ENCODE measurements around the gene TUBGCP5.
"Not testable (repeated sequence)": the region's sequence is repeated elsewhere in the genome, so short reads cannot be mapped to it uniquely, and the experiment has no call there.

TUBGCP5 gene

GRCh38 chr15:23039917-23040281 is 530 bp upstream of the TUBGCP5 start:
- no peak for DNase-seq

DNA sequence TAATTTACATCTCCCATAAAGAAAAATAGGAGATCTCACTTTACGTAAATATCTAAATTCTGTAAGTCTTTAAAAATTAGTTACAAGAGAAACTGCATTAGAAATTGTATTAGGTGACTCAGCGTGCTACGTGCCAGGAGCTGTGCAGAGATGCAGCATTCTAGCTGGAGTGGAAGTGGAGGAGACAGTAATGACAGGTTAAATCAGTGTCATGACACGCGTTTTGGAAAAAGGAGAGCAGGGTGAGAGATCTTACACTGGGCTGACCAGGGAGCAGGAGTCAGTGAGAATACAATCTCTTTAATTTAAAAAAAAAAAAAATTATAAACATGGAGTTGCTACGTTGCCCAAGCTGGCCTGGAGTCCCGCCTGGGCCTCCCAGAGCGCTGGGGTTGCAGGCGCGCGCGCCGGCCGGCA is 635 bp downstream of the TUBGCP5 start:
- no peak for DNase-seq

DNA sequence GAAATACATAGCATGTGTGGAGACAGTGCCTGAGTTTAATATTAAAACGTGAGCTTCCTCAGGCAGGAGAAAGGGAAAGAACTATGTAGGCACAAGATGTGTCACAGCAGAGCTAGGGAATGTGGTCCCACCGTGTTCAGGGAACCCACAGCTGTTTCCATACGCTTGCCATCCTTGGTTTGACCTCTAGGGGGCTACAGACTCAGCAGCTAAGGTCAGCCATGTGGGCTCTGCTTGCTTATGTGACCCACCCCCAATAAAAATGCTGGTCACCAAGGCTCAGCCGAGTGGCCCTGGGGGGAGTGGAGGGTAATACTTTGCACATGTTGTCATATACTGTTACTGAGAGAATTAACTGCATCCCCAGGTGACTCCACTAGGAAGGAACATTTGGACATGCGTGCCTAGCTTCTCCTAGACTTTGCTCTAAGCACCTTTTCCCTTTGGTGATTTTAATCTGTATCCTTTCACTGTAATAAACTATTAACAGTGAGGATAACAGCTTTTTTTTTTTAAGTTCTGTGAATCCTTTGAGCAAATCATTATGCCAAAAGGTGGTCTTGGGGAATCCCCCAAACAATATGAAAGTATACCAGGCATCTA is 3.3 kb downstream of the TUBGCP5 start:
- DNase-seq = no peak

DNA sequence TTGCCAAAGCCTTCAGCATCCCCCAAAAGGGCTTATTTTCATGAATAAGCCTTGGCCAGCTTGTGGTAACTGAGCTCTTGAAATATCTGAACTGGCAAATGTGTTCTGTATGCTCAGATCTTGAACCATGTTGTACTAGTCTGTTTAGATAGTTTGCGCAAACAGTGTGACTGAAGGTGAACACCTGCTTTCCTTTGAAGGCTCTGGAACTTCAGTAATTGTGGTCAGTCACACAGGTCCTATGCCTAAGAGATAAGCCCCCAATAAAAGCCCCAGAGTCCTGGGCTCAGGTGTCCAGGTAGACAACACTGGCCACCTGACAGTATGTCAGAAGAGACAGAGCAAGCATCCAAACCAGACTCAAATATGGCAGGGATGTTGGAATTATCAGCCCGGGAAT is 5.4 kb downstream of the TUBGCP5 start:
- no peak for DNase-seq

DNA sequence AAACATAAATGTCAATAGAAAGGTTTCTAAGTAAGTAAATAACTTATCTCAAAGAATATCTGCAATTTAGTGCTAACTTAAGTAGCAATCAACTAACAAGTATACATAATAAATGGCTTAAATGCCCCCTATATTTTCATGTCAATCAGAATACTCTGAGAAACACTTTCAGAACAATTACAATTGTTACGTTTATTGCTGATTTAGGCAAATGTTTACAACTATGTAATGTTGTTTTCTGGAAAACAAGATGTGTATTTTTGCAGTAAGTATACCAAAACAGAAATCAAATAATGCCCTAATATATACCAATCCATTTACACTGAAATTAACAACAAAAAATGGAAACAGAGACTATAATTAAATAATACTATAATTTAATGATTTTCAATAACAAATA is 13.2 kb downstream of the TUBGCP5 start:
- no peak for DNase-seq

DNA sequence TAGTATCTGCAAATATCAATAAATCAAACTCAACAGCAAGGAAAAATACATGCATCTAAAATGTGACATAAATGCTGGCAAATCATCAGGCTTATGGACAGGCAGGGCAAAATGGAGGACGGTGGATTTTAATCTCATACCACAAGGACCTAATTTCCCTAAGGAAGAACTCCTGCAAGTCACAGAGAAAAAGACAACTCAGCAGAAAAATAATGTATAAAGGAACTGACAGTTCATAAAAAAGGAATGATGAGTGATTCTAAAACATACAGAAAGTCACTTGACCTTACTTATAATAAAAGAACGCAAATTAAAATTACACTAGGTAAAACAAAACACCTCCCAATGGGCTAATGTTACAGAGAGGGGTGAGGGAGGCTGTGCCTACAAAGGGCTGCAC is 17.2 kb downstream of the TUBGCP5 start:
- DNase-seq = no peak

DNA sequence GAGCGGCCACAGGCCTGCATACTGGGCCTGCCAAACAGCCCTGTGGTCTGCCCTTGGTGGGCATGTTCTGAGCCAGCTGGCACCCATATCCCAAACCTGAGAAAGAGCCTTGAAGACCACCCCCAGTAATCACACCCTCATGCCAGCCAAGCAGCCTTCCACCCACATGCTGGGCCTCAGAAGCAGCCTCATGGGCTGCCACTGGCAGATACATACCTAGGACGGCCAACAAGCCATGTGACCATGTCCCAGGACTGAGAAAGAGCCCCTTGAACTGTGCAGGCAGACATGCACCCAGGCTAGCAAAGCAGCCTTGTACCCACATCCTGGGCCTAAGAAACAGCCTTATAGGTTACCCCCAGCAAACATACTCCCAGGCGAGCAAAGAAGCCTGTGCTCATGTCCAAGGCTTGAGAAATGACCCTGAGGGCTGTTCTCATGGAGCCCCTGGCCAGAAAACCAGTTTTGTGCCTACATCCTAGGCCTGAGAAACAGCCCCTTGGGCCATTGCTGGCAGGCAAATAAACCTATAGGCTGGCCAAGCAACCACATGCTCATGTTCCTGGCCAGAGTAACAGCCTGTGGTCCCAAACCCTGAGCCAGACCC is 24.9 kb downstream of the TUBGCP5 start:
- DNase-seq = no peak

GRCh38 chr15:23013681-23014080 is 25.7 kb downstream of the TUBGCP5 start:
- no peak for DNase-seq

GRCh38 chr15:23012616-23013015 is 26.8 kb downstream of the TUBGCP5 start:
- not testable (repeated sequence) for DNase-seq

GRCh38 chr15:23003736-23004135 is 35.6 kb downstream of the TUBGCP5 start:
- DNase-seq = no peak

- DNase-seq = no peak
Observed at GRCh38 chr15:23002920-23003319, 36.4 kb downstream of the TUBGCP5 start.

DNA sequence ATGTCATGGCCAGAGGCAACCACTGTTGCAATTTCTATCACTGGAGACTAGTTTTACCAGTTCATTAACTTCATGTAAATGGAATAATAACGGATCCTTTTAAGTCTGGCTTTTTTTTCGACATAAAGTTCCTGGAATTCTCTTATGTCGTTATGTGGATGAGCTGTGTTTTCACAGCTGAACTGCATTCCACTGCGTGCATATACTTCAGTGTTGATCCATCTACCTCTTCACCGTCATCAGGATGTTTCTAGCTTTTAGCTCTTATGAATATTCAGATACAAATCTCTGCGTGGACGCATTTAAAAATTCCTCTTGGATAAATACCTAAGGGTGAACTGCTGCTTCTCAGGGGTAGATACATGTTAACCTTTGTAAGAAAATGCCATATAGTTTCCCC is 43.6 kb downstream of the TUBGCP5 start:
- no peak for DNase-seq

- DNase-seq = no peak
Observed at GRCh38 chr15:22992024-22992326, 47.4 kb downstream of the TUBGCP5 start.

GRCh38 chr15:22989576-22990477 is 49.5 kb downstream of the TUBGCP5 start:
- no peak for DNase-seq

DNA sequence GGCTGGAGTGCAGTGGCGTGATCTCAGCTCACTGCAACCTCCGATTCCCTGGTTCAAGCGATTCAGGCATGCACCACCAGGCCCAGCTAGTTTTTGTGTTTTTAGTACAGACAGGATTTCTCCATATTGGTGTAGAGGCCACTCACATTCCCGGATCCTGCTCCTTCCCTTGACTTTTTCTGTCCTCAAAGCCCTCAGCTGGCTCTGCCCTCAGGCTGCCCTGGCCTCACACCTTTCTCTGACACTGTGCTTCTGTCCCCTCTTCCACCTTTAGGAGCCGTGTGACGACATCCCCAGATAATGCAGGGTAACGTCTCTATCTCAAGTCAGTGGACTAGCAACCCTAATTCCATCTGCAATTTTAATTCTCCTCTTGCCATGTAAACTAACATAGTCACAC is 50.6 kb downstream of the TUBGCP5 start:
- DNase-seq = no peak

- not testable (repeated sequence) for DNase-seq
Observed at GRCh38 chr15:22981931-22982330, 57.4 kb downstream of the TUBGCP5 start.

GRCh38 chr15:22981051-22981840 is 58.1 kb downstream of the TUBGCP5 start:
- DNase-seq = no peak

DNA sequence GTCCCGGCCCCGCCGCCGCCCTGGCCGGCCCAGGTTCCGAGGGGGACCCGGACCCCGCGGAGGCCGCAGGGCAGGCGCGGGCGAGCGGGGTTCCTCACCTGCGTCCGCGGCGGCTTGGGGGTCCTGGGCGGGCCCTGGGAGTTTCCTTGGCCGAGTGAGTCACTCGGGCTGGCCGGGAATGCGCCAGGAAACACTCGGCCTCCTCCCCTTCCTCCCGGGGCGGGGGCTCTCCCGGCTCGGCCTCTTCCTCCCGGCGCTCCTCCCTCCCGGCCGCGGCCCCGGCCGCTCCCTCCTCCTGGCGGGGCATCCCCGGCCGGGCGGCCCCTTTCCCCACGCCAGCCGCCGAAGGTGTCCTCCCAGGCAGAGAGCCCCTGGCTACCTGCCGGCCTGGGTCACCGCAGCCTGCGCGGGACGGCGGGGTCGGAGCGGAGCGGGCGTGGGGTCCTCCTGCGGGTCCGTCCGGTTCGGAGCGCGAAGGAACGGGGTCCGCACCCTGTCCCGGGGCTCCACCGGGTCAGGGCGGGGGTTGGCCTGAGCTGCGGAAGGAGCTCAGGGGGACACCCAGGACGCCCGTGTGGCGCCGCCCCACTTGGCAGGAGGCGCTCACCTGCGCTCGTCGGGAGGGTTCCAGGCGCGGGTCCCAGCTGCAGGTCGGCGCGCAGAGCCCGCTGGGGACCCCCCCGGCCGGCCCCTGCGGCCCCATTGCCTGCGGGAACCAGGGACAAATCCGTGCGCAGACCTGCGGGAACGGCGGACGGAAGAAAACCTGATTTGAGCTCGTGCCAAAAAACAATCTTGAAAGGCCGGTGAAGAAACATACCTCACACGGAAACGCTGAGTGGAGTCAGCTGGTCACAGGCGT is 58.9 kb downstream of the TUBGCP5 start, which contains the start of gene CYFIP1:
Gene CYFIP1 (minus strand): TSS at position 180 of the 862 bp plus-strand sequence. CDS start 33,083 bp downstream, outside the sequence.
- DNase-seq = no peak

DNA sequence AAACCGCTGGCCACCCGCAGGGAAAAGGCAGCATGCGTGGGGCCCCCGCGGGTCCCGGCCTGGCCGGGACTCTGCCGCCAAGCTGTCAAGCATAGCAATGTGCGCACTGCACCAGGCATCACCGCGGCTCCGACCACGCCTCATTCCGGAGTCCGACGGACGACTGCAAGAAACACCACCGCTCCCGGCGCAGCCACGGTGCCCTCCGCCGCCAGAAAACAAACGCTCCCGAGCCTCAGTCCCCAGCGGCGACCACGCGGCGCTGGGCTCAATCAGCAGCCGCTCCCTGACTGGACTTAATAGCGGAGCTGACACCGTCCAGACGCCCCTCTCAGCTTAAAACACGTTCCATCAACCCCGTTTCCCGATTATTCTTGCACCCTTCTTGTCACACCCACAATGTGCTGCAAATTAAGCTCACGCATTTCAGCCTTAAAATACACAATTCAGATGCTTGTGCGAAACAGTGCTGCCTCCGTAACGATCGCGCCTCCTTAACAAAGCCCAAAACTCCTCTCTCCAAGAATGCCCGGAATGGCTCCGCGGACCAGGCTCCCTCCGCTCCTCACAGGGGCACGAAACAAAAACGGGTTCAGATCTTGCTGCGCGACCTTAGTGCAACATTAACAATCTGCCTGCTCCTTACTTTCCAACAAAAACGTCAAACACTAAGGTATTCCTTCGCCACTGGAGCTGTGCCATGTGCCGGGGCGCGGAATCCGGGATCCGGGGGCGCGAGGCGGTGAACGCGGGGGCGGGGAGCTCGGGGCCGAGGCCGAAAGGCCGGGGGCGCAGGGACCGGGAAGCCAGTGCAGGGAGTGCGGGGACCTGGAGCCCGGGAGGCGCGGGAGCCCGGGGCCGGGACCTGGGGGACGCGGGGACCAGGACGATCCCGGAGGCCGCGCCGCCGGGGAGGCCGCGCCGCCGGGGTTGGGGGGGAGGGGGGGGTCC is 59.9 kb downstream of the TUBGCP5 start:
- DNase-seq = peak; percentile 23

- no peak for DNase-seq
Observed at GRCh38 chr15:22978691-22979237, 60.6 kb downstream of the TUBGCP5 start.

DNA sequence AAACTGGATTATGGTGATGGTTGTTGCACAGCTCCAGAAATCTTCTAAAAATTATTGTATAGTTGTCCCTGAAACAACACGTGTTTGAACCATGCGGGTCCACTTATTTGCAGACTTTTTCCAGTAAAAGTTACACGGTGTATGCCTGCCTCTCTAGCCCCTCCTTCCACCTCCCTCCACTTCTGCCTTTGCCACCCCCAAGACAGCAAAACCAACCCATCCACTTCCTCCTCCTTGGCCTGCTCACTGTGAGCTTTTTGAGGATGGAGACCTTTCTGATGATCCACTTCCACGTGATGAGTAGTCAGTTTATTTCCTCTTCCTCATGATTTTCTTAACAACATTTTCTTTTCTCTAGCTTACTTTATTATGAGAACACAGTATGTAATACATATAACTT is 64.6 kb downstream of the TUBGCP5 start:
- no peak for DNase-seq
